NCI-H2107 treated with DMSO at 0.1 percent for 48 hours (cell line): ENCODE measurements around the gene MYL1.

Source experiments
- DNase-seq: peaks from one replicate; lab custom pipeline; 2025; ENCODE audit not compliant: unreplicated experiment; lab: John Stamatoyannopoulos, UW

MYL1 gene

DNA sequence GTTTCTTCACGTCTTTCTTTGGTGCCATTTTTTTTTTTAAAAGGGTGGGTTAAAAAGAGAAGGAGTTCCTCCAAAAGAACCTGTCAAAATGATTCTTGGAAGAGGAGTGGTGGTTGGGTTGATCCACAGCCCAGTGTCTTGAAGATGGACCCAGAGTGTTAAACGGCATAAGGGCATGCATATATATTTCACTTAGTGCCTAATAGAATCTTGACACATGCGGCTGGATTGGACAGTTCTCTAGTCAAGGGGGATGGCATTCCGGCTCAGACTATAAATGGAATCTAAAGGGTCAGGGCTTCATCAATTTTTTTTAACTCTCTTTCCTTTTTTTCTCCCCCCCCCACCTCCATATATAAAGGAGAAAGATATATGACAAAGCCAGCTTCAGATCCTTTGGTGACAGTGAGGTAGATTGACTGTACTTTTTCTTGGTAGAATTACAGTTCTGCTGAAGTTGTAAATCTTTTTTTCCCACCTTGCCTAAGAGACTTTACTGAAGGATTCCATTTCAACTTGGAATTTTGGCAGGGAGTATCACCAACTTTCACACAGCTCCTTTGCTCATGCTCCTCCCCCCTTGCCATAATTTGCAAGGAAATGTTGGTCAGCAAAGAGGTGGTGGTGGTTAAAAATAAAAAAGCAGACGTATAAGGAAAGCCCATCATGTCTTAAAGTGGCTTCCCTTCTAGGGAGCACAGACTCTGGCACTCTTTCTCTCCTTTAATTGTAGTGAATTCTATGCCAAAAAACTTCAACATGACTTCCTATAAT, at the start of gene MYL1:
MYL1 (minus strand) TSS at position 160 of the 774 bp plus-strand sequence; CDS start at position 28, 132 bp downstream.
- DNase-seq: no peak

- no peak for DNase-seq
Observed at GRCh38 chr2:210363876-210364275, 48.9 kb upstream of the MYL1 start.

DNA sequence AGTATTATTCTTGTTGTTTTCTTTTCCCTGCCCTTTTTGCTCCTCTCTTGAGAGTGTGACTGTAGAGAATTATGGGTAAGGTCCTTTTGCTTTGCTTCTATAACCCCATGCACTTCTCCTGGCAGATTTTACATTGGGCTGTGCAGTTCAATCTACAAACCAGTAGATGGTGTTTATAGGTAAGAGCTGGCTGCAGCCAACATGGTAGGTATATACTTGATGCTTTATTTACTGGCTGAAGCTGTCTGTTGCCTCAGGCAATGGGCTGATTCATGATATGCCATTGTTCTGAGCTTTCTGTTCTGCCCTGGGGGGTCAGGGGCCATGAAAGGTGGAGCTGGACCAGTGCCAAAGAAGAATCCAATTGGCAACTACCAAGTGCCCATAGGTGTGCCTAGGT, 48.3 kb upstream of the MYL1 start:
- no peak for DNase-seq

DNA sequence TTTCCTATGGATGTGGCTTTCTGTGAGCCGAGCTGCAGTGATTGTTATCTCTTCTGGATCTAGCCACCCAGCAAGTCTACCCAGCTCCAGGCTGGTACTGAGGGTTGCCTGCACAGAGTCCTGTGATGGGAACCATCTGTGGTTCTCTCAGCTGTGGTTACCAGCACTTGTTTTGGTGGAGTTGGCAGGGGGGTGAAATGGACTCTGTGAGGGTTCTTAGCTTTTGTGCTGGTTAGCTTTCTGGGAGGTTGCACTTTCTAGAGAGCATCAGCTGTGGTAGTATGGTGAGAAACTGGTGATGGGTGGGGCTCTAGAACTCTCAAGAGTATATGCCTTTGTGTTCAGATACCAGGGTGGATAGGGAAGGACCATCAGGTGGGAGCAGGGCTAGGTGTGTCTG, 45.4 kb upstream of the MYL1 start:
- DNase-seq: no peak

- no peak for DNase-seq
Observed at GRCh38 chr2:210356944-210357343, 42.0 kb upstream of the MYL1 start.

- DNase-seq: no peak
Observed at GRCh38 chr2:210337159-210337558, 22.2 kb upstream of the MYL1 start.

- no peak for DNase-seq
Observed at GRCh38 chr2:210324906-210325305, 9.9 kb upstream of the MYL1 start.

GRCh38 chr2:210324458-210324857, 9.5 kb upstream of the MYL1 start:
- DNase-seq: peak; percentile 21

DNA sequence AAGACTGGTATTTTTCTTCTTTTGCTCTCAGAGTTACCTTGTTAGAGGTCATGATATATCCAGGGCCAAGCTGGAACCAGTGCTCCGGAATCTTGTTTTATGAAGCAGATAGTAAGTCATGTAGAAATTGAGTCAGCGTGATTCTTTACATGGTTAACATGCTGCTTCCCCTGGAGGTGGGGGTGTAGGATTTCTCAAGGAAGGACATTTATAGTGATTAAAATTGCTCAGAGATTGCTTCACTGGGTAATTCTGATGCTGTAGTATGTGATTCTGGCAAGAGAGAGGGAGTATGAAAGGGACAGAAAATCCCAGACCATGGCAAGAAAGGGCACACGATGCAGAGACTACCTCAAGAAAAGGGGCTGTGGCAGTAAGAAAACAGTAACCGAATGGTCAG, 8.0 kb upstream of the MYL1 start:
- DNase-seq: no peak

- DNase-seq: no peak
Observed at GRCh38 chr2:210318891-210319290, 3.9 kb upstream of the MYL1 start.

DNA sequence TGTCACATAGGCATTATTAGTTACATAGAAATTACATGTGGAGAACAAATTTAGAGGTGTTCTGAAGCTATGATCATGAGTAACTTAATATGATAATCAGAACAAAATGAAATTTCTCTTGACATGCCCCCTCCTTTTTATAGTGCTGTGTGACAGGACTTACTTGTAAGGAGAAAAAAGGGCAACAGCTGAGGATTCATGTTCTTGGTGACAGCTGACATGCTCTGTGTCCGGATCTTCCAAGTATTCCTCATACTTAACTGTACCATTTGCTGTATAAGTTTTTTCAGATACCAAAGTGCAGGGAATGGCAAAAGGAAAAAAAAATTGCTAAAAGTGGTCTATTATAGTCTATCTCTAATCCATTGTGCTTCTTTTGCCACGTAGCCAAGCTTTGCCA, 3.5 kb upstream of the MYL1 start:
- no peak for DNase-seq

DNA sequence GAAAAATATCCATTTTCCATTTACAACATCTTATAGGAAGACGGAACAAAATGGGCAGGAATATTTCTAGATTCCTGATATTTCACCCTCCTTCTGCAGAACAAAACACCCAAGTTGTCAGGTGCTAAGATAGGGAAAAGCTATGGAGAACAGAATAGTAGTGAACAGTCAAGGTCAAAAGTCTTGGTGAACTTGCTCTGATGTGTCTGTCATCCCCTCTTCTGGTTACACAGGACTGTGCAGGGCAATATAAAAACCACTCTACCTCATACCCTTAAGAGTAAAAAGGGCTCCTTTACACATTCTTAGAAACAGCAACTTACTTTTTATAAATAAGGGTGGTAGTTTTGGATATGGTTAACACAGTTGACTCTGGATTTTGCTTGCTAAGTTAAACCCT, 4.4 kb downstream of the MYL1 start:
- DNase-seq: no peak

DNA sequence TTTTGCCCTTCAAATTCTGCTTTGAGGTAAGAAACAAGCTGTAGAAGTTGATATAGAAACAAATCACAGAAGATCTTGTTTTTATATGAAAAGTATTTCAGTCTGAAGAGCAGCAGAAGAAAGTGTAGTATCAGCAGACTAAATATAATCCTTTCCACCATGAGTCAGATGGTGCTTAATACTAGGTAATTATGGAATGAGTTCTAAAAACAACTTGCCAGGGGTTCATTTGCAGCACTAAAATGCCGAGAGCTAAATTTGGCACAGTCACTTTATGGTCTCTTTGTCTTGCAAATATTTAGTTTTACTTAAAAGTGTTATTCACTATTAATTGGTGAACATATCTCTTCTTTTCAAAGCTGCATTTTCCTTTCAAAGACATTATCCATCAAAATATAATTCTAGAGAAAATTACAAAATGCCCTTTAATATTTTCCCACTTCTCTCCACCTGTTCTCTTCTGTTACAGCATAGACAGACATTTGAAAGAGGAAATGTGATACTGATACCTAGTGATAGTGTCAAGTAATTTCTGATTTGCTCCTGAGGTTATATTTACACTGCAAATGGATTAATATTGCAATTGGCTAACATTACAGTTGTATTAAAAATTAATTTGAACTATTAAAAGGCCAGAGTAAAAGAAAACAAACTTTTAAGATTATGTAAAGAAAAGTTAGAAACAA, 5.3 kb downstream of the MYL1 start:
- peak; percentile 6 for DNase-seq

- DNase-seq: no peak
Observed at GRCh38 chr2:210303498-210303897, 11.5 kb downstream of the MYL1 start.

DNA sequence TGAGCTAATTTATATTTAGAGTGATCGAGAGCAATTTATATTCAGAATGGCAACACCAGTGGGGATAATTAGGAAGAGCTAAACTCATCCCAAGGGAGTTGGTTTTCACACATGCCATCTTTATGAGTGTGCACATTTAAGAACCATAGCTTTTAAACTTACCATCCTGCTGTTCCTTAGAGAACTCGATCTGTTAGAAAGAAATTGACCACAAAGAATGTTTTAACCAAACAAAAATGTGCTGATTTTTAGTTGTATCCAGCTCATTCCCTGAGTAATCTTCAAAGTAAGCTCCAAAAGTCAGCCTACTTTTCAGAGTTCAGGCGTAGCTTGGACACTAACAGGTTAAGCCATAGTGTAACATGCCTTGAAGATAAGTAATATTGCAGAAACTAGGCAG, 12.6 kb downstream of the MYL1 start:
- no peak for DNase-seq

- DNase-seq: peak; percentile 3
Observed at GRCh38 chr2:210299866-210300373, 15.1 kb downstream of the MYL1 start.

DNA sequence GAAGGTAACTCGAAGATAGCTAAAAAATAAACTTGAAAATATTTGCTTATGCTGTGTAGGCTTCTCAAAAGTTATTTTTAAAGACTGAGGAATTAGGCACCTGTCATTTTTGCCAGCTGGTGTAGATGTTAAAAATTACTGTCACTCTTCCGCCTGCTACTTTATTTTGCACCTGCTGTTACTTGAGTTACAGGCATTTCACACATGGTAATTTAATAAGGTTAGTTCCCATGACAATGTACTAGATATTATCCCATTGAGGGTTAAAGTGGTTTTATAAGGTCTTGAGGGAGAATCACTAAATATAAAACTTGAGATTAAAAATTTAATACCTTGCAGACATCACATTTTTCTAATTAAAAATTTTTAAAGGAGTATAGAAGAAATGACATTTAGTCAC, 26.6 kb downstream of the MYL1 start:
- peak; percentile 83 for DNase-seq

- DNase-seq: no peak
Observed at GRCh38 chr2:210287301-210287700, 27.7 kb downstream of the MYL1 start.

DNA sequence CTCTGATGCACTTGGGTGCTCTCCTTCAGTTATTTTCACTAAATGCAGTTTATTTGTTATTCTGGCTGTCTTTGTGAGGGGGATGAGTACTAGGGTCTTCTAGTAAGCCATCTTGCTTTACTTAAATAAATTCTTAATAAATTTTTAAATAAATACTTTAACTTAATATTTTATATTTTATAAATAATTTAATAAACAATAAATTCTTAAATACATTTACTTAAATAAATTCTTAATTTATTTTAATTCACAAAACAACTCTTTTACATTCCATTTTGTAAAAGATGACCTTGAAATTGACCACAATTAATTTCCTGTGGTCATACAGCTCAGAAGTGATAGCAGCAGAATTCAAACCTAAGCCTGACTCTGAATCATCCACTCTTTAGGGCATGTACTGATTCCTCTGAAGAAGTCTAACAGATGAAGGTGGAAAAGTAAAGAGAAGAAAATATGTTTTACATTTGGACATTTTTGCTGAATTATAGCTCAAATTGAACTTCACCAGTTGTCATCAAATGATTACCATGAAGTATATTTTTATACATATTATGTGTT, 28.8 kb downstream of the MYL1 start:
- DNase-seq: no peak

DNA sequence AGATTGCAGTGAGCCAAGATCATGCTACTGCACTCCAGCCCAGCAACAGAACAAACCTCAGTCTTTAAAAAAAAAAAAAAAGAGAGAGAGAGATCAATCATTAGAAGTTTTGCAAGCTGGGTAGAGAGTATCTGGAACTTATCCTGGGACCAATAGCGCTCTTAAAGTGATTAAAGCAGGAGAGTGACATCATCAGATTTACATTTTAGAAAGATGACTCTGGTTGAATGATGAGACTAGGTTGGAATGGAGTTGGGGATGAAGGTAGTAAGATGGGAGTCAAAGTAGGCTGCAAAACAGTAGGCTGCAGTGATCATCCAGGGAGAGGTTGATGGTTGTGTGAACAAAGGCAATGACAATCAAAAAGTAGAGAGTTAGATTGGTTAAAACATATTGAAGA, 37.8 kb downstream of the MYL1 start:
- no peak for DNase-seq

DNA sequence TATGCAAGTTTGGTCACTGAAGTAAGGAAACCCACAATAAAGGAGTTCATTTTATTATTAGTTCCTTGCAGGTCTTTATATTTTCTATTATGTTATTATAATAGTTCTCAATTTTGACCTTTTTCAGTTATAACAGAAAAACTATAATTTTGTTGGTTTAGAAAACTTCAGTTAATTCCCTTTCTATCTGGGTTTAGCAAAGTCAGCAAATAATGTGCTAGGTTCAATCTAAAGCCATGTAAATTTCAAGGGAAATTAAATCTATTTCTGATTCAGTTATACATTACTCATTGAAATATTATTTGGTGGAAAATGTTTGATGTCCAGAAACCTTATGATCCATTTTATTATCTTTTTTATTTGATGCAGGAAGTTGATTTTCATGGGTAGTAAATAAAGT, 43.7 kb downstream of the MYL1 start:
- DNase-seq: no peak

DNA sequence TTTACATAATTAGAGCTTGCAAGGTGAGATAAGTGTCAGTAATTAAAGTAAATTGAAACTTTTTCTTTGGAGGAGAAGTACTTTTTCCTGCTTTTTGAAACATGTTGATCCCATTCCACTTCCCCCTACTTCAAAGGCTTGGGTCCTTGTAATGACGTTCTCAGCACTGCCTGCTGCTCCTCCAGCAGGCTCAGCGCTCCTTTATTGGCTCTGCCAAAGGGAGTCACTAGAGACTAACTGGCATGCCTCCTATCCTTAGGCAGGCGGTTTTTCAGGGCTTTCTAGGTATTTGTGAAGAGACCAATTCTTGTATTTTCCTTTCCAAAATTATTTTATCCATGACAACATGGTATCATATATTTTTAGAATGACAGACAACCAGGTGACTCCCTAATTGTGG, 45.8 kb downstream of the MYL1 start:
- no peak for DNase-seq
